ENCODE results near the gene ZNF783. TPM values are rescaled to one million over a fixed set of nuclear protein-coding genes. Genes with fewer than 3 reads are reported as not detected.
A peak's percentile ranks its signal among the peaks of the same experiment; 100 is the strongest.

ZNF783 gene
- total and polyA plus RNA-seq, 10 donors: 7.7 to 24.8 (median 17.0) TPM

GRCh38 chr7:149255174-149255573 is 6.8 kb upstream of the ZNF783 start:
- Histone ChIP-seq H3K4me1 (no peaks in the 10 kb centered on the region), H3K4me3 (no peak overlapping the region), H3K27ac (no peak overlapping the region), H3K9me3 (no peaks in the 10 kb centered on the region), H3K36me3 (peaks cover 6 to 65% (median 55%) of the 10 kb centered on the region in 6 donors), H3K27me3 (replicated peaks in 1 of 7) (no peaks in the 10 kb centered on the region)
- WGBS, 5 donors: 82 to 95% (median 94%) methylated on average over 5 of the region's 5 CpGs
- DNase-seq: no peak
- TF ChIP-seq POLR2AphosphoS5 (IDR thresholded peaks at IDR 0.05) (no peak), POLR2A (IDR thresholded peaks at IDR 0.05) (no peak)
- intact Hi-C loops (cut with DNase I; ENCODE audit: low total_unique reads): no loop called here

- no peaks in the 10 kb centered on the region for H3K9me3 ChIP-seq
- H3K36me3 ChIP-seq: peaks cover 3 to 51% (median 42%) of the 10 kb centered on the region in 6 donors
- H3K27me3 ChIP-seq (replicated peaks in 1 of 7): no peaks in the 10 kb centered on the region
- no peak overlapping the region for H3K27ac ChIP-seq
- 91 to 98% (median 96%) methylated on average over 4 of the region's 4 CpGs for WGBS, 5 donors
- no peak overlapping the region for H3K4me3 ChIP-seq
- H3K4me1 ChIP-seq: peaks cover 0 to 9% (median 5%) of the 10 kb centered on the region in 6 donors
- no peak for DNase-seq
- intact Hi-C loops (cut with DNase I; ENCODE audit: low total_unique reads): no loop called here
- TF ChIP-seq POLR2AphosphoS5 (IDR thresholded peaks at IDR 0.05): no peak
- TF ChIP-seq CTCF (IDR thresholded peaks at IDR 0.05 in 8 of 11, conservative IDR thresholded peaks at IDR 0.05 in 3 of 11): no peak
- TF ChIP-seq POLR2A (IDR thresholded peaks at IDR 0.05): no peak
These were observed 5.4 kb upstream of the ZNF783 start for GRCh38 chr7:149256568-149256967.

- Histone ChIP-seq H3K4me3 (no peak overlapping the region), H3K27ac (no peak overlapping the region), H3K9me3 (no peaks in the 10 kb centered on the region), H3K4me1 (peaks cover 0 to 12% (median 6%) of the 10 kb centered on the region in 6 donors), H3K36me3 (peaks cover 3 to 45% (median 36%) of the 10 kb centered on the region in 6 donors), H3K27me3 (replicated peaks in 1 of 7) (no peaks in the 10 kb centered on the region)
- TF ChIP-seq POLR2AphosphoS5 (IDR thresholded peaks at IDR 0.05) (no peak), POLR2A (IDR thresholded peaks at IDR 0.05) (no peak), CTCF (IDR thresholded peaks at IDR 0.05 in 8 of 11, conservative IDR thresholded peaks at IDR 0.05 in 3 of 11) (no peak)
- intact Hi-C loops (cut with DNase I; ENCODE audit: low total_unique reads): no loop called here
- DNase-seq: no peak
- 84 to 98% (median 94%) methylated on average over 2 of the region's 2 CpGs for WGBS, 5 donors
These were observed 4.8 kb upstream of the ZNF783 start for GRCh38 chr7:149257146-149257545.

GRCh38 chr7:149261316-149261828 is 624 bp upstream of the ZNF783 start:
- no peaks in the 10 kb centered on the region for H3K9me3 ChIP-seq
- TF ChIP-seq POLR2A (IDR thresholded peaks at IDR 0.05): peak in 1 of 3 donors; percentile 29
- no peak for TF ChIP-seq POLR2AphosphoS5 (IDR thresholded peaks at IDR 0.05)
- no peak for TF ChIP-seq CTCF (IDR thresholded peaks at IDR 0.05 in 8 of 11, conservative IDR thresholded peaks at IDR 0.05 in 3 of 11)
- H3K27ac ChIP-seq: peak overlapping the region; percentile 76 to 95 (median 84)
- peak overlapping the region; percentile 32 to 82 (median 54) for H3K4me3 ChIP-seq
- WGBS, 5 donors: 4 to 10% (median 5%) methylated on average over 16 of the region's 16 CpGs
- peaks cover 9 to 41% (median 29%) of the 10 kb centered on the region in 6 donors for H3K4me1 ChIP-seq
- H3K27me3 ChIP-seq (replicated peaks in 1 of 7): no peaks in the 10 kb centered on the region
- DNase-seq: no peak
- intact Hi-C loops (cut with DNase I; ENCODE audit: low total_unique reads): no loop called here
- peaks cover 0 to 24% (median 13%) of the 10 kb centered on the region in 6 donors for H3K36me3 ChIP-seq

Measured in spleen (tissue), 11 donors.